Measurements from ENCODE around the gene TENM4. TPM values are rescaled to one million over a fixed set of nuclear protein-coding genes. Genes with fewer than 3 reads are reported as not detected.

The TENM4 gene
- total and polyA plus RNA-seq, 2 of the 8 experiments (the other 6 are each of a cell fraction or from before 2014, with no cell fraction given), result 3.5 to 7.2 TPM

DNA sequence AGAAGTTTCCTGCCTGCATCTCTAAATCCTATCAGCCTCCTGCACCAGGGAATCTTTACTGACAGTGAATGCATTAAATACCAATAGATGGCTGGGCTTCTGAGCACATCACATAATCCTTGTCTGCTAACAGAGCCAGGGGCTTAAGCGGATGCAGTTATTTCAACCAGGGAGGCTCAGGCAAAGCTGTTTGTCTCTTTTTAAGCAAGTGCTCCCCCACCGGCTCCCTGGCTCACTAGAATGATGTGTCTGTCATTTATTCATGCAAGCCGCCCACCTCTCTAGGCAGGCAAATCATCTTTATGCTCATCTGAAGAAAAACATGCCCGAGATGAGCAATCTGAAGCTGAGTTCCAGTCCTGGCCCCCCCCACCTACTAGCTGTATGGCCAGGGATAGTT is 182.3 kb downstream of the TENM4 start:
- H3K4me2 ChIP-seq (ENCODE audit: insufficient read depth in 1 of 2, low read depth in 2 of 2, low read length in 2 of 2), result no peak overlapping the region

More for the DNA sequence above, 182.3 kb downstream of the TENM4 start:
- Histone ChIP-seq H3K27me3 (replicated peaks in 1 of 4; ENCODE audit: control insufficient read depth in 3 of 4, extremely low read depth in 1 of 4, insufficient read depth in 3 of 4, low read length in 3 of 4) (no peaks in the 10 kb centered on the region), H3K27ac (ENCODE audit: low read depth, low read length) (no peak overlapping the region), H3K14ac (ENCODE audit: insufficient read length) (no peak overlapping the region), H4K8ac (ENCODE audit: extremely low read depth, insufficient read depth, low read length) (no peak overlapping the region), H3K9ac (replicated peaks in 1 of 4; ENCODE audit: extremely low read depth in 1 of 4, low read depth in 3 of 4, low read length in 3 of 4) (no peak overlapping the region), H4K5ac (ENCODE audit: insufficient read length, low read depth, low read length) (no peak overlapping the region), H4K20me1 (replicated peaks in 1 of 2; ENCODE audit: control insufficient read depth in 1 of 2, insufficient read depth in 2 of 2, low read length in 2 of 2) (no peaks in the 10 kb centered on the region), H2BK20ac (ENCODE audit: low read length) (no peak overlapping the region), H3K4ac (replicated peaks; ENCODE audit: insufficient read length, low read depth, low read length) (no peak overlapping the region), H3K9me3 (ENCODE audit: insufficient read depth in 2 of 2, low read depth in 1 of 2, low read length in 1 of 2) (no peaks in the 10 kb centered on the region), H3K79me1 (ENCODE audit: low read depth, low read length) (no peaks in the 10 kb centered on the region), H2BK12ac (ENCODE audit: low read depth, low read length) (no peak overlapping the region), H3K18ac (ENCODE audit: extremely low read depth, low read length) (no peak overlapping the region), H3K23me2 (ENCODE audit: low read depth, low read length) (peaks cover 4% of the 10 kb centered on the region; the same call in 1 of the 2 replicates), H2AFZ (ENCODE audit: low read length) (no peak overlapping the region), H3K4me3 (ENCODE audit: extremely low read depth in 1 of 4, insufficient read depth in 2 of 4, low read depth in 3 of 4, low read length in 4 of 4) (no peak overlapping the region), H2BK120ac (replicated peaks; ENCODE audit: low read depth, low read length) (no peak overlapping the region), H3K23ac (ENCODE audit: insufficient read length) (no peak overlapping the region), H3K79me2 (ENCODE audit: control insufficient read depth in 1 of 2, insufficient read depth in 2 of 2, low read length in 2 of 2) (no peaks in the 10 kb centered on the region), H2BK5ac (ENCODE audit: low read depth, low read length) (no peak overlapping the region), H3K56ac (replicated peaks; ENCODE audit: insufficient read length, low read depth, low read length) (no peak overlapping the region), H4K91ac (replicated peaks; ENCODE audit: insufficient read length, low read length) (no peak overlapping the region), H3K36me3 (ENCODE audit: control insufficient read depth in 2 of 4, insufficient read depth in 4 of 4, low read length in 3 of 4) (no peaks in the 10 kb centered on the region), H2BK15ac (ENCODE audit: low read length) (no peak overlapping the region), H2AK5ac (ENCODE audit: low read depth, low read length) (no peak overlapping the region), H3K4me1 (replicated peaks in 1 of 4; ENCODE audit: control insufficient read depth in 3 of 4, insufficient read depth in 4 of 4, low read length in 3 of 4) (no peaks in the 10 kb centered on the region)
- no peak for FAIRE-seq
- WGBS, 2 experiments (ENCODE audit: extremely low coverage in 1 of 2, insufficient coverage in 1 of 2, insufficient read length in 1 of 2, insufficient replicate concordance in 2 of 2, low coverage in 1 of 2, low lambda C conversion rate in 2 of 2, missing lambda C conversion rate in 1 of 2), result 85% methylated on average over 4 of the region's 4 CpGs; no CpG with 5 or more reads in 1 of the 2 experiments
- ChIA-PET CTCF (ENCODE audit: partially characterized antibody) (no interaction called here), POLR2A (ENCODE audit: partially characterized antibody) (no interaction called here)
- TF ChIP-seq POU5F1 (IDR thresholded peaks at IDR 0.05; ENCODE audit: low read depth, low read length) (no peak), SAP30 (IDR thresholded peaks at IDR 0.05; ENCODE audit: insufficient read depth, insufficient replicate concordance, low read length) (no peak), TEAD4 (IDR thresholded peaks at IDR 0.05; ENCODE audit: low read depth, low read length) (no peak), ZNF274 (IDR thresholded peaks at IDR 0.05; ENCODE audit: borderline replicate concordance, extremely low read depth, low read length) (no peak), KDM1A (IDR thresholded peaks at IDR 0.05; ENCODE audit: borderline replicate concordance, low read length) (no peak), YY1 (IDR thresholded peaks at IDR 0.05; ENCODE audit: low read depth, low read length) (no peak), PHF8 (conservative IDR thresholded peaks at IDR 0.05; ENCODE audit: low read depth, low read length) (no peak), POLR2A (IDR thresholded peaks at IDR 0.05; ENCODE audit: control extremely low read depth in 1 of 2, low read depth in 2 of 2, low read length in 2 of 2) (no peak), RXRA (IDR thresholded peaks at IDR 0.05; ENCODE audit: insufficient read depth, low read depth, low read length) (no peak), BCL11A (IDR thresholded peaks at IDR 0.05; ENCODE audit: low read depth in 2 of 2, low read length in 2 of 2) (no peak), RNF2 (IDR thresholded peaks at IDR 0.05; ENCODE audit: borderline replicate concordance, low read depth, low read length, missing control alignments, poor library complexity, severe bottlenecking) (no peak), SRF (IDR thresholded peaks at IDR 0.05; ENCODE audit: low read depth, low read length) (no peak), ASH2L (IDR thresholded peaks at IDR 0.05; ENCODE audit: low read length) (no peak), CREB1 (IDR thresholded peaks at IDR 0.05) (no peak), SP4 (IDR thresholded peaks at IDR 0.05; ENCODE audit: low read length) (no peak), CHD1 (IDR thresholded peaks at IDR 0.05; ENCODE audit: low read depth, low read length) (no peak)
- DNase-seq (ENCODE audit: low read depth in 1 of 2, low spot score in 2 of 2), result no peak
